Tibial nerve (tissue), 4 donors: ENCODE measurements around the gene PLXNB1.

Source experiments
- EP300 ChIP-seq, 2 donors: sonication (generic); formaldehyde crosslinking; IDR thresholded peaks; one replicate each; pipeline ENCODE4 v1.6.1; 2017; ENCODE audit warnings: antibody characterized with exemption in 2 of 2, mild to moderate bottlenecking in 1 of 2
- POLR2A ChIP-seq, 2 donors: fragments of 450-650 bp; IDR thresholded peaks; one replicate each; pipeline ENCODE4 v1.6.1; 2017; ENCODE audit warnings: antibody characterized with exemption in 2 of 2, mild to moderate bottlenecking in 2 of 2, moderate library complexity in 2 of 2
- TF ChIP-seq, protein P1 (sequence below), 5 experiments: fragments of 200-600 bp in 3 of 5; fragments of 450-650 bp in 2 of 5; sonication (generic) in 3 of 5; IDR thresholded peaks; one replicate each; pipeline ENCODE4 v1.5.1; 2016 to 2019; ENCODE audit warnings: antibody characterized with exemption in 5 of 5, mild to moderate bottlenecking in 3 of 5, moderate library complexity in 2 of 5

DNA sequence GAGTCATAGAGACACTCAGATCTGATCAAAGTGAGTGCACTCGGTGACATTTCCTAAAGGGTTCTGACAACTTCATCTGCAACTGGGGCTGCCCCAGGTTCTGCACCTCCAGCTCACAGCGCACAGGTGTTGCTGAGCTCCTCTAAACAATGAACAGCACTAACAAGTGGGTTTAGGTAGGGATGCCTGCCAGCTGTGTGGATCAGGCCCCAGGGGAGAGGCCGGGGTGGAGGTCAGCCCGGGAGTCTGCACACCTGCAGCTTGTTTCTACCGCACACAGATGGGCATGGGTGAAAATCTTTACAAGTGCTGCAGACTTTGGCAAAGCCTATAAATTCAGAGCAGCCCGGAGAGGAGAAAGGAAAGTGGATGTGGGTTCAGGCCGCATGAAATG, 57.5 kb downstream of the PLXNB1 start:
- TF ChIP-seq, protein P1, sequence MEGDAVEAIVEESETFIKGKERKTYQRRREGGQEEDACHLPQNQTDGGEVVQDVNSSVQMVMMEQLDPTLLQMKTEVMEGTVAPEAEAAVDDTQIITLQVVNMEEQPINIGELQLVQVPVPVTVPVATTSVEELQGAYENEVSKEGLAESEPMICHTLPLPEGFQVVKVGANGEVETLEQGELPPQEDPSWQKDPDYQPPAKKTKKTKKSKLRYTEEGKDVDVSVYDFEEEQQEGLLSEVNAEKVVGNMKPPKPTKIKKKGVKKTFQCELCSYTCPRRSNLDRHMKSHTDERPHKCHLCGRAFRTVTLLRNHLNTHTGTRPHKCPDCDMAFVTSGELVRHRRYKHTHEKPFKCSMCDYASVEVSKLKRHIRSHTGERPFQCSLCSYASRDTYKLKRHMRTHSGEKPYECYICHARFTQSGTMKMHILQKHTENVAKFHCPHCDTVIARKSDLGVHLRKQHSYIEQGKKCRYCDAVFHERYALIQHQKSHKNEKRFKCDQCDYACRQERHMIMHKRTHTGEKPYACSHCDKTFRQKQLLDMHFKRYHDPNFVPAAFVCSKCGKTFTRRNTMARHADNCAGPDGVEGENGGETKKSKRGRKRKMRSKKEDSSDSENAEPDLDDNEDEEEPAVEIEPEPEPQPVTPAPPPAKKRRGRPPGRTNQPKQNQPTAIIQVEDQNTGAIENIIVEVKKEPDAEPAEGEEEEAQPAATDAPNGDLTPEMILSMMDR (IDR thresholded peaks at IDR 0.05) = no peak
- TF ChIP-seq POLR2A (IDR thresholded peaks at IDR 0.05) (no peak), EP300 (IDR thresholded peaks at IDR 0.05) (no peak)
